Measurements from ENCODE around the gene COQ2. TPM values are rescaled to one million over a fixed set of nuclear protein-coding genes. Genes with fewer than 3 reads are reported as not detected.

COQ2 gene
- total RNA-seq, 1 experiment from 2014 or later, result 23.8 TPM

Other genes with a start within 250 kb of the COQ2 start
- gene COPS4, start 249.6 kb downstream of the COQ2 start, total RNA-seq (2014; rRNA removed), result 49.5 and 58.3 TPM in 2 replicates
- gene PLAC8, start 170.1 kb downstream of the COQ2 start, total RNA-seq (2014; rRNA removed), result 1.6 and 3.7 TPM in 2 replicates
- gene HPSE, start 50.0 kb upstream of the COQ2 start, total RNA-seq (2014; rRNA removed), result 4.2 and 9.1 TPM in 2 replicates
- 7.3 and 10.5 TPM in 2 replicates for gene HELQ, start 171.0 kb upstream of the COQ2 start, total RNA-seq (2014; rRNA removed)
- 54.4 and 57.6 TPM in 2 replicates for gene MRPS18C, start 171.3 kb upstream of the COQ2 start, total RNA-seq (2014; rRNA removed)
- gene ABRAXAS1, start 200.3 kb upstream of the COQ2 start, total RNA-seq (2014; rRNA removed), result 2.6 and 10.3 TPM in 2 replicates